KG1 (cell line): Measurements from ENCODE around the gene ZNF189.

Source experiments
- DNase-seq: peaks from one replicate; lab custom pipeline; 2025; lab: John Stamatoyannopoulos, UW

The ZNF189 gene

DNA sequence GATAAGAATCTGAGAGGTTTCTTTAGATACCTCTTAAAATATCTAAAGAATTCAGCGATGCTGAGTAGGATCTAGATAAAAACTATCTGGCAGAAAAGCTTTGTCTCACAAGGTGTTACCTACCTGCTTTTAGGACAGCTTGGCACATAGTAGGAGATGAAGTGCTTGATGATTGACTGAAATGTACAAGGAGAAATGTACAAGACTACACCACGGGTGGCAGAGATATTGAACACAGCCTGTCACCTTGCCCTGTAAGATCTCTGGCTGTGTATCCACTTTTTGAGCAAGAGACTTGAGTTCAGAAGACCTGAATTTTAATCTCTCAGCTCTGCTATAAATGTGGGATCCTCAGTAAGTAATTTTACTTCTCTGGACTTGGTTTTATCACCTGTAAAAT lies 21.2 kb downstream of the ZNF189 start:
- no peak for DNase-seq

GRCh38 chr9:101421653-101422065 lies 23.0 kb downstream of the ZNF189 start:
- no peak for DNase-seq

- DNase-seq = no peak
These were observed 28.7 kb downstream of the ZNF189 start for GRCh38 chr9:101427358-101427757.

- DNase-seq = no peak
These were observed 29.5 kb downstream of the ZNF189 start for GRCh38 chr9:101427957-101428655.

DNA sequence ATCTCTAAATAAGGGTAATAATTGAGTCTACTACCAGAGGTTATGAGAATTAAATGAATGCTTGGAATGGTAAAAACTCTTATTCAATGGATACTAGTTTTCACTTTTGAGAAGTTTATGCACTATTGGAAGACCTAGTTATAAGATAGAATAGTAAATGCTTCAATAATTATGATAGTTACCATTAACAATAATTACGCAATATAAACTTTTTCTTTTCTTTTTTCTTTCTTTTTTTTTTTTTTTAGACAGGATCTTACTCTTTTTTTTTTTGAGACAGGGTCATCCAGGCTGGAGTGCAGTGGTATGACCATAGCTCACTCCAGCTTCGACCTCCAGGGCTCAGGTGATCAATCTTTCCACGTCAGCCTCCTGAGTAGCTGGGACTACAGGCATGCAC lies 30.3 kb downstream of the ZNF189 start:
- DNase-seq = no peak

DNA sequence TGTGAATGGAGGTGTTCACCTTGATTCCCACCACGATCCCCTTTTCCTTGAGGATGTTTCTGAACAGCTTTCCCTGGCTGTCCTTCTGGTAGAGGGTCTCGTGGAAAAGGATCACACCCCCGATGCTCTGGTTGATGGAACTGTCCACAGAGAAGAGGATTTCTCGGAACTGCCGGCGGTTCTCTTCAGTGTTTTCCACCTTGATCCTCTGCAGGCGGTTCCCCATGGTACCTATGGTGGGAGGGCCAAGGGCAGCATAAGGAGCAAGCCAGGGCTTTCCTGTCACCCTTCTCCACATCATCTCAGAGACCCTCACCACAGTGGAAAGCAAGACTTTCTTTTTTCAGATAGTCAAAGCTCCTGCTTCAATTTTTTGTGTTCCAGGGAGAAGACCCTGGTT lies 31.1 kb downstream of the ZNF189 start:
- DNase-seq = no peak

DNA sequence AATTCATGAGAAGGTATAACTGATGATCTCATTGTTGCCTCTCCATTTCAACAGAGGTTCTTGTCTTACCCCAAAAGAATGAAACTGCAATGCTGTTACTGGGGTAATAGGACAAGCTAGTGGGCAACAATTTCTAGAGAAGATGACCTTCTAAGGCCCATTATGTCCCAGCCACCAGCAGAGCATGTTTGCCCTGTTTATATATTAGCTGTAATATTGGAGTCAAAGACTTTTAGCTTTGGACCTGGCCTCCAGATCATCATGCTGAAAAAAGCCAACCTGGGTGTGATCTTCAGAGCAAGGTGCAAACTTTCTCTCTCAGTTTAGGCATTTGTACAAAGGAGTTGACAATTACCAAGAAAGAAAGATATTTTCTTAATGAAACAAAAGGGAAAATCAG lies 33.5 kb downstream of the ZNF189 start:
- DNase-seq = no peak

- DNase-seq = no peak
These were observed 34.1 kb downstream of the ZNF189 start for GRCh38 chr9:101432740-101433139.

DNA sequence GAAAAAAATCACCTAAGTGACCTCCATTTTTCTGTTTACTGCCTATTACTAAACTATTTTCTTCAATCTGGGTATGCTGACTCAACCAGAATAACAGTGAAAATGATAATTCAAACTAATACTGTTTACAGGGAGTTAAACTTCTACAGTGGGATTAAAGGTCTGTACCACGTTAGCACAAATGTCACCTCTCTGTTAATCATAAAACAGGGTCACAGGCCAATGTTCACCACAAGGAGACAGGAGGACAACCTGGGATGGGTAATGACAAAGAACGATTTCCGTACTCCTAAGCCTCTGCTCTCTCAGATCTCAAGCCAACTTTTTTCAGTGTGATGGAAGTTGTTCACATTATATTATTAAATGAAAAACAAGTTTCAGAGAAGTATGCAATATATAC lies 34.6 kb downstream of the ZNF189 start:
- no peak for DNase-seq

- DNase-seq = no peak
These were observed 36.3 kb downstream of the ZNF189 start for GRCh38 chr9:101434998-101435397.

GRCh38 chr9:101435601-101436079 lies 37.0 kb downstream of the ZNF189 start, which contains the start of gene ALDOB:
Gene ALDOB, minus strand, starts transcription at chr9:101435774. Its CDS starts 4,887 bp downstream, at chr9:101430887.
- no peak for DNase-seq

DNA sequence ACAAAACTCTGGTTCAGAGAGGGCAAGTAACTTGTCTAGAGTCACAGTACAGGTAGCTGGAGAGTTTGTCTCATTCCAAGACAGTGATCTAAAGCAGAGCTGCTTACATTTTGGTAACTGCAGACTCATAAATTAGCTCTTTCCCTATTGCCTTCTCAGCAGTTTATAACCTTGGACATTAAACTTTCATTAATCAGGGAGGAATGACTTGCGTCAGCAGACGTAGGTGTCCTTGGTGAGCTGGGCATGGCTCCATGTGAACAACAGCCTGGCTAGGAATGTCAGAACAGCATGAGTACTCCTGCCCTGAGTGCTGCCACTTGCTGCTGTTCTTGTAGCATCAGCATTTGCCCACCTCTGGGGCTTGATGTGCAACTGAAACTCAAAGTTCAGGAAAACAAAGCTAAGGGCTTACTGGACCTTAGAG lies 39.2 kb downstream of the ZNF189 start:
- DNase-seq = no peak

DNA sequence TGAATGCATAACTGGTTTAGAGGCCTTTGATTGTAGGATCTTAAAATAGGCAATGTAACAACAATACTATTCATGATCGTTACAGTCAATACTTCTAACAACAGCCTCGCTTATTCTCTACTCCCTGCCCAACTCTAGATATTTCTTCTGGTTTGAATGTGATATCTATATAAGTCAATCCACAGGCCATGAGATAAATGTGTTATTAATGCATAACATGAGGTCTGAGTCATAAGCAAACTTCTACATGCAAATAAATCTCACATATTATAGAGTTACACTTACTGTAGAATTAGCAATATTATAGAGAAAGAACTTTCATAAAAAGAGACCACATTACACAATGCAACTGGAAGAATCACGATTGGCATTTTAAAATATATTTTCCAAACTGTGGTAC lies 39.9 kb downstream of the ZNF189 start:
- DNase-seq = no peak

DNA sequence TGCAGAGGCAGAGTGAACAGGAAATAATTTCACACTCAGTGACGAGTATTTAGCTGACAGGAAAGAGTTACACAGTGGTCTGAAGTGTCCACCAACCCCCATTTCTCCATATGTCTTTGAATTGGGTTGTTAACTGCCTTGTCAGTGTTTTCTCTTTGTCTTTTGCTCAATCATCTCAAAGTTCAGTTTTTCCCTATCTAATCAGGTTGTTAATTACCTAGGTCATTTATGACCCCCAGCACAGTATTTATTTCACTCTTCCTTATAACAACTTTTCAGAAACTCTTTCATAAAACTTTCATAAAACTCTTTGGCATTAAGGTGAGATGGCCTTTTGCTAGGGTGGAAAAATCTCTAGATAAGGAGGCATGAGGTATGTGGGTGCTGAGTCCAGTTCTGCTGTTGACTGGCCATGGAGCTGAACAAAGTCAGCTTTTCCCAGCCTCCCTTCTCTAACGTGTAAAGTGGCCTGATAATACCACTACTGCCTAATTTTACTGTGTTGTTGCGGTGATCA lies 42.1 kb downstream of the ZNF189 start:
- no peak for DNase-seq

- no peak for DNase-seq
These were observed 43.7 kb downstream of the ZNF189 start for GRCh38 chr9:101442318-101442717.

- no peak for DNase-seq
These were observed 44.1 kb downstream of the ZNF189 start for GRCh38 chr9:101442736-101443135.

- DNase-seq = no peak
These were observed 44.7 kb downstream of the ZNF189 start for GRCh38 chr9:101443364-101443771.

DNA sequence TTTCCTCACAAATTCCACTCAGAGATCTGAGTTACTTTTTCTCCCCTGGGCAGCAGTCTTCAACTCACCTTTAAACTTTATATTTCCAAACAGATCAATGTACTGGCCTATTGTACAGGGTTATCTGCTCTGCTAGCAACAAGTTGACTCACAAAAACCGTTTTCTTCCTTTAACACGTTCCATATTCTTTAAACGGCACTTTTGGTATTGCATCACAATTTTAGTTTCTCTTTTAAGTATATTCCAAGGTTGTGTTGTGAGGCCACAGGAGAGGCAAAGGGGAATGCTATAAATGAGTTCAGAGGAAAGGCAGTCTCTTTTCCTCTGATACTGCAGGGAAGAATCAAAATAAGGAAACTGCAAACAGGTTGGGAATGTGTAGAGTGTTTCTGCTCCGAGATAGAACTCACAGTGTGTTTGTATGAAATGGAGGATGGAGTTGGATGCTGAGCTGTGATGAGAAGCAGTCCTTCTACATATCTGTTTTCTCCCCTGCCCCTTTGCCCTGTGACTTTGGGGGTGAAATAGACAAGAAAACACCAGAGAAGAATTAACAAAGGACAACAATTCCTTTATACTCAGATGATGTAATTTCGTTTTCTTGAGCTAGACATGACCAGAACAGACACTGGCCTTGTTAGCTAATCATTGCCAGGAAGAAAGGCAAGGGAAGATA lies 46.8 kb downstream of the ZNF189 start:
- no peak for DNase-seq

GRCh38 chr9:101446732-101447131 lies 48.1 kb downstream of the ZNF189 start:
- no peak for DNase-seq

DNA sequence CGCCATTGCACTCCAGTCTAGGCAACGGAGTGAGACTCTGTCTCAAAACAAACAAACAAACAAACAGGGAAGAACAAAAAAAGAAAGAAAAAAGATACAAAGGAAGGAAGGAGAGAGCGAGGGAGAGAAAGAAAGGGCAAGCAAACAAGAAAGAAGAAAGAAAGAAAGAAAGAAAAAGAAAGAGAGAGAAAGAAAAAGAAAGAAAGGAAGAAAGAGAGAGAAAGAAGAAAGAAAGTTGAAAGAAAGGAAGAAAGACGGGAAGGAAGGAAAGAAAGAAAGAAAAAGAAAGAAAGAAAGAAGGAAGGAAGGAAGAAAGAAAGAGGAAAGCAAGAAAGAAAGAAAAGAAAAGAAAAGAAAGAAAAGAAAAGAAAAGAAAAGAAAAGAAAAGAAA lies 50.0 kb downstream of the ZNF189 start:
- no peak for DNase-seq

DNA sequence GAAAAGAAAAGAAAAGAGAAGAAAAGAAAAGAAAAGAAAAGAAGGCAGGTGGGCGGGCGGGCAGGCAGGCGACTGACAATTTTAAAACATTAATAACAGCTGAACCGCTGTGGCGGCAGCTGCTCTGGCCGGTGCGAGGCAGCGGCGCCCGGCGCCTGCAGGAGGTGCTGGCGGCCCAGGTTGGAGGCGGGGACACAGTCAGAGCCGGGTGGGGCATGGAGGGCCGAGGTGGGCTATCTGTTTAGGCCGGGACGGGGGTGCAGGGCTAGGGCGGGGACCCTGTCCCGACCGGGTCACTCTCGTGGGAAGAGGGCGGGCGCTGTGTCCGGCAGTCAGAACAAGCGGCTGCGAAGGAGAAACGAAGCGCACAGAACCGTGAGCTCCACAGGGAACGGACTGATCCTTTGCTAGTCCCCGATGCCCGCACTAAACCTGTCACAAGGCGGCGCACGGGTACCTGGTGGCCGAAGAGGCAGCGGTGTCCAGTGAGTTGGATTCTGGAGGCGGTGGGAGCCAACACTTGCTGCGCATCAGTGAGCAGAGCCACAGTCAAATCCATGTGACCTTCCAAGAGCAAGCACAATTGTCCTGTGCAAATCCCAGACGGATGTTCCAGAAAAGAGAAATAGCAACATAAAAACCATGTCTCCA lies 50.5 kb downstream of the ZNF189 start:
- DNase-seq = peak; percentile 16

- DNase-seq = no peak
These were observed 52.3 kb downstream of the ZNF189 start for GRCh38 chr9:101450931-101451330.

DNA sequence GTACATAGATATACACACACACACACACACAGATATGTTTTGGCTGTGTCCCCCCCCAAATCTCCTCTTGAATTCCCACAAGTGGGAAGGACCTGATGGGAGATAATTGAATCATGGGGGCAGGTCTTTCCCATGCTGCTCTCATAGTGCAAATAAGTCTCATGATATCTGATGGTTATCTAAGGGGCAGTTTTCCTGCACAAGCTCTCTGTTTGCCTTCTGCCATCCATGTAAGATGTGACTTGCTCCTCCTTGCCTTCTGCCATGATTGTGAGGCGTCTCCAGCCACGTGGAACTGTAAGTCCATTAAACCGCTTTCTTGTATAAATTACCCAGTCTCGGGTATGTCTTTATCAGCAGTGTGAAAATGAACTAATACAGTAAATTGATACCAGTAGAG lies 52.8 kb downstream of the ZNF189 start:
- no peak for DNase-seq
